Measurements from ENCODE around the gene ITGAD. TPM values are rescaled to one million over a fixed set of nuclear protein-coding genes. Genes with fewer than 3 reads are reported as not detected.

The ITGAD gene
- total RNA-seq, 4 donors from 2014 or later, result not detected

- H3K4me1 ChIP-seq, result peaks cover 35% of the 10 kb centered on the region
- DNase-seq (ENCODE audit: low spot score in 2 of 2), result peak in 1 of 2 donors; percentile 60
- TF ChIP-seq POLR2A (IDR thresholded peaks at IDR 0.05), result no peak
- TF ChIP-seq POLR2AphosphoS5 (IDR thresholded peaks at IDR 0.05), result no peak
- TF ChIP-seq, protein P1, sequence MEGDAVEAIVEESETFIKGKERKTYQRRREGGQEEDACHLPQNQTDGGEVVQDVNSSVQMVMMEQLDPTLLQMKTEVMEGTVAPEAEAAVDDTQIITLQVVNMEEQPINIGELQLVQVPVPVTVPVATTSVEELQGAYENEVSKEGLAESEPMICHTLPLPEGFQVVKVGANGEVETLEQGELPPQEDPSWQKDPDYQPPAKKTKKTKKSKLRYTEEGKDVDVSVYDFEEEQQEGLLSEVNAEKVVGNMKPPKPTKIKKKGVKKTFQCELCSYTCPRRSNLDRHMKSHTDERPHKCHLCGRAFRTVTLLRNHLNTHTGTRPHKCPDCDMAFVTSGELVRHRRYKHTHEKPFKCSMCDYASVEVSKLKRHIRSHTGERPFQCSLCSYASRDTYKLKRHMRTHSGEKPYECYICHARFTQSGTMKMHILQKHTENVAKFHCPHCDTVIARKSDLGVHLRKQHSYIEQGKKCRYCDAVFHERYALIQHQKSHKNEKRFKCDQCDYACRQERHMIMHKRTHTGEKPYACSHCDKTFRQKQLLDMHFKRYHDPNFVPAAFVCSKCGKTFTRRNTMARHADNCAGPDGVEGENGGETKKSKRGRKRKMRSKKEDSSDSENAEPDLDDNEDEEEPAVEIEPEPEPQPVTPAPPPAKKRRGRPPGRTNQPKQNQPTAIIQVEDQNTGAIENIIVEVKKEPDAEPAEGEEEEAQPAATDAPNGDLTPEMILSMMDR (IDR thresholded peaks at IDR 0.05), result no peak
- WGBS, result 85% methylated on average over 9 of the region's 10 CpGs
- H3K27me3 ChIP-seq, result no peaks in the 10 kb centered on the region
- no peak overlapping the region for H3K4me3 ChIP-seq
- H3K36me3 ChIP-seq, result peaks cover 43% of the 10 kb centered on the region
- no peak overlapping the region for H3K27ac ChIP-seq
- H3K9me3 ChIP-seq, result no peaks in the 10 kb centered on the region
Observed at GRCh38 chr16:31461201-31461920, 68.2 kb downstream of the ITGAD start.

GRCh38 chr16:31461921-31462804 is 69.0 kb downstream of the ITGAD start:
- 88% methylated on average over 10 of the region's 35 CpGs for WGBS
- no peaks in the 10 kb centered on the region for H3K9me3 ChIP-seq
- H3K4me3 ChIP-seq, result no peak overlapping the region
- H3K27ac ChIP-seq, result no peak overlapping the region
- H3K4me1 ChIP-seq, result peaks cover 27% of the 10 kb centered on the region
- H3K36me3 ChIP-seq, result peaks cover 49% of the 10 kb centered on the region
- TF ChIP-seq EP300 (IDR thresholded peaks at IDR 0.05) (no peak), POLR2A (IDR thresholded peaks at IDR 0.05) (no peak), POLR2AphosphoS5 (IDR thresholded peaks at IDR 0.05) (no peak)
- TF ChIP-seq, protein P1 (IDR thresholded peaks at IDR 0.05), result no peak
- peak in 1 of 2 donors; percentile 67 for DNase-seq (ENCODE audit: low spot score in 2 of 2)
- H3K27me3 ChIP-seq, result no peaks in the 10 kb centered on the region

GRCh38 chr16:31464348-31464769 is 71.2 kb downstream of the ITGAD start:
- Histone ChIP-seq H3K4me3 (no peak overlapping the region), H3K27ac (no peak overlapping the region), H3K9me3 (no peaks in the 10 kb centered on the region), H3K36me3 (peaks cover 49% of the 10 kb centered on the region), H3K4me1 (peaks cover 16% of the 10 kb centered on the region), H3K27me3 (no peaks in the 10 kb centered on the region)
- WGBS, result 97% methylated on average over 27 of the region's 36 CpGs
- no peak for DNase-seq (ENCODE audit: low spot score in 2 of 2)
- TF ChIP-seq, protein P1 (IDR thresholded peaks at IDR 0.05), result no peak
- TF ChIP-seq POLR2A (IDR thresholded peaks at IDR 0.05) (no peak), EP300 (IDR thresholded peaks at IDR 0.05) (no peak), POLR2AphosphoS5 (IDR thresholded peaks at IDR 0.05) (no peak)

DNA sequence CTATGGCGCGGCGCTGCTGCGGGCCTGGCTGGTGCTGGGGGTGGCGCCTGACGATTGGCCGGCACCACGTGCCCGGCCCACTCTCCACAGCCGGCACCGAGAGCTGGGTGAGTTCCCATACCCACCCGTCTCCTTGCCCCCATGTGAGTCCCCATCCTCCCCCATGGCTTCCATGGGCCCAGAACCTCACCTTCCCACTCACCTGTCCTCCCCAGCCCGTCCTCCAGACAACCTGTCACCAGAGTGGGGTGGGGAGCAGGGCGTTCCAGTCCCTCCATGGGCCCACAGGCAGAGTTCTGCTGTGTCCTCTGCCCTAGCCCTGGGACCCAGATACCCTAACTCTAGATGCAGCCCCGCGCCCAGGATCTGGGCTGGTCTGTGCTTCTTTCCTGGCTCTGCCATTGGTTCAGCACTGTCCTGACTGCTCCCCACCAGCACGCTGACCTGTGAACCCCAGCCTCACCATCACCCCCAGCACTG is 71.7 kb downstream of the ITGAD start:
- no peak for DNase-seq (ENCODE audit: low spot score in 2 of 2)
- peaks cover 49% of the 10 kb centered on the region for H3K36me3 ChIP-seq
- TF ChIP-seq POLR2A (IDR thresholded peaks at IDR 0.05), result no peak
- TF ChIP-seq, protein P1 (IDR thresholded peaks at IDR 0.05), result no peak
- no peak for TF ChIP-seq POLR2AphosphoS5 (IDR thresholded peaks at IDR 0.05)
- no peak for TF ChIP-seq EP300 (IDR thresholded peaks at IDR 0.05)
- H3K27me3 ChIP-seq, result no peaks in the 10 kb centered on the region
- H3K4me1 ChIP-seq, result peaks cover 16% of the 10 kb centered on the region
- H3K9me3 ChIP-seq, result no peaks in the 10 kb centered on the region
- 96% methylated on average over 10 of the region's 17 CpGs for WGBS
- H3K27ac ChIP-seq, result no peak overlapping the region
- no peak overlapping the region for H3K4me3 ChIP-seq

Data from suprapubic skin (tissue), 4 donors.